Measurements from ENCODE around the gene CARMIL1. TPM values are rescaled to one million over a fixed set of nuclear protein-coding genes. Genes with fewer than 3 reads are reported as not detected.

Gene CARMIL1
- polyA plus RNA-seq, 2 donors: 6.9 to 9.5 TPM

- H3K36me3 ChIP-seq (ENCODE audit: control insufficient read depth in 2 of 2, insufficient read depth in 2 of 2, low read length in 1 of 2): no peaks in the 10 kb centered on the region
- H3K4me1 ChIP-seq (ENCODE audit: control insufficient read depth in 2 of 2, insufficient read depth in 2 of 2, low read length in 1 of 2): no peaks in the 10 kb centered on the region
- no peaks in the 10 kb centered on the region for H3K9me3 ChIP-seq (ENCODE audit: control insufficient read depth in 2 of 2, insufficient read depth in 1 of 2, low read depth in 1 of 2, low read length in 1 of 2)
- 91% methylated on average over 1 of the region's 1 CpG for WGBS, 2 donors
- no peak overlapping the region for H3K27ac ChIP-seq (ENCODE audit: low read depth in 2 of 2, low read length in 1 of 2)
- no peak overlapping the region for H3K4me3 ChIP-seq (ENCODE audit: low read depth in 1 of 2, low read length in 2 of 2)
- no peaks in the 10 kb centered on the region for H3K27me3 ChIP-seq (ENCODE audit: control insufficient read depth in 1 of 2, insufficient read depth in 2 of 2, low read length in 2 of 2)
Measured at GRCh38 chr6:25249133-25249532, 30.0 kb upstream of the CARMIL1 start.

GRCh38 chr6:25250878-25251277 lies 28.3 kb upstream of the CARMIL1 start:
- no peak overlapping the region for H3K4me3 ChIP-seq (ENCODE audit: low read depth in 1 of 2, low read length in 2 of 2)
- 41 to 60% methylated on average over 5 of the region's 5 CpGs for WGBS, 2 donors
- no peaks in the 10 kb centered on the region for H3K27me3 ChIP-seq (ENCODE audit: control insufficient read depth in 1 of 2, insufficient read depth in 2 of 2, low read length in 2 of 2)

GRCh38 chr6:25251426-25251825 lies 27.7 kb upstream of the CARMIL1 start:
- Histone ChIP-seq H3K36me3 (ENCODE audit: control insufficient read depth in 2 of 2, insufficient read depth in 2 of 2, low read length in 1 of 2) (no peaks in the 10 kb centered on the region), H3K9me3 (ENCODE audit: control insufficient read depth in 2 of 2, insufficient read depth in 1 of 2, low read depth in 1 of 2, low read length in 1 of 2) (no peaks in the 10 kb centered on the region), H3K4me1 (ENCODE audit: control insufficient read depth in 2 of 2, insufficient read depth in 2 of 2, low read length in 1 of 2) (no peaks in the 10 kb centered on the region), H3K4me3 (ENCODE audit: low read depth in 1 of 2, low read length in 2 of 2) (no peak overlapping the region), H3K27ac (ENCODE audit: low read depth in 2 of 2, low read length in 1 of 2) (no peak overlapping the region), H3K27me3 (ENCODE audit: control insufficient read depth in 1 of 2, insufficient read depth in 2 of 2, low read length in 2 of 2) (no peaks in the 10 kb centered on the region)
- WGBS, 2 donors: 57 to 62% methylated on average over 2 of the region's 2 CpGs

More at GRCh38 chr6:25250878-25251277, 28.3 kb upstream of the CARMIL1 start:
- Histone ChIP-seq H3K36me3 (ENCODE audit: control insufficient read depth in 2 of 2, insufficient read depth in 2 of 2, low read length in 1 of 2) (no peaks in the 10 kb centered on the region), H3K4me1 (ENCODE audit: control insufficient read depth in 2 of 2, insufficient read depth in 2 of 2, low read length in 1 of 2) (no peaks in the 10 kb centered on the region), H3K9me3 (ENCODE audit: control insufficient read depth in 2 of 2, insufficient read depth in 1 of 2, low read depth in 1 of 2, low read length in 1 of 2) (no peaks in the 10 kb centered on the region), H3K27ac (ENCODE audit: low read depth in 2 of 2, low read length in 1 of 2) (no peak overlapping the region)

GRCh38 chr6:25253351-25253750 lies 25.8 kb upstream of the CARMIL1 start:
- no peaks in the 10 kb centered on the region for H3K27me3 ChIP-seq (ENCODE audit: control insufficient read depth in 1 of 2, insufficient read depth in 2 of 2, low read length in 2 of 2)
- no peak overlapping the region for H3K27ac ChIP-seq (ENCODE audit: low read depth in 2 of 2, low read length in 1 of 2)
- H3K9me3 ChIP-seq (ENCODE audit: control insufficient read depth in 2 of 2, insufficient read depth in 1 of 2, low read depth in 1 of 2, low read length in 1 of 2): no peaks in the 10 kb centered on the region
- WGBS, 2 donors: 37 to 46% methylated on average over 4 of the region's 4 CpGs
- no peak overlapping the region for H3K4me3 ChIP-seq (ENCODE audit: low read depth in 1 of 2, low read length in 2 of 2)
- no peaks in the 10 kb centered on the region for H3K4me1 ChIP-seq (ENCODE audit: control insufficient read depth in 2 of 2, insufficient read depth in 2 of 2, low read length in 1 of 2)
- H3K36me3 ChIP-seq (ENCODE audit: control insufficient read depth in 2 of 2, insufficient read depth in 2 of 2, low read length in 1 of 2): no peaks in the 10 kb centered on the region

- H3K9me3 ChIP-seq (ENCODE audit: control insufficient read depth in 2 of 2, insufficient read depth in 1 of 2, low read depth in 1 of 2, low read length in 1 of 2): no peaks in the 10 kb centered on the region
- WGBS, 2 donors: 68 to 86% methylated on average over 7 of the region's 7 CpGs
- no peaks in the 10 kb centered on the region for H3K4me1 ChIP-seq (ENCODE audit: control insufficient read depth in 2 of 2, insufficient read depth in 2 of 2, low read length in 1 of 2)
- H3K27me3 ChIP-seq (ENCODE audit: control insufficient read depth in 1 of 2, insufficient read depth in 2 of 2, low read length in 2 of 2): no peaks in the 10 kb centered on the region
- no peaks in the 10 kb centered on the region for H3K36me3 ChIP-seq (ENCODE audit: control insufficient read depth in 2 of 2, insufficient read depth in 2 of 2, low read length in 1 of 2)
- H3K27ac ChIP-seq (ENCODE audit: low read depth in 2 of 2, low read length in 1 of 2): no peak overlapping the region
- no peak overlapping the region for H3K4me3 ChIP-seq (ENCODE audit: low read depth in 1 of 2, low read length in 2 of 2)
Measured at GRCh38 chr6:25254671-25255070, 24.5 kb upstream of the CARMIL1 start.

- WGBS, 2 donors: 55 to 71% methylated on average over 7 of the region's 7 CpGs
- Histone ChIP-seq H3K4me1 (ENCODE audit: control insufficient read depth in 2 of 2, insufficient read depth in 2 of 2, low read length in 1 of 2) (no peaks in the 10 kb centered on the region), H3K36me3 (ENCODE audit: control insufficient read depth in 2 of 2, insufficient read depth in 2 of 2, low read length in 1 of 2) (no peaks in the 10 kb centered on the region), H3K9me3 (ENCODE audit: control insufficient read depth in 2 of 2, insufficient read depth in 1 of 2, low read depth in 1 of 2, low read length in 1 of 2) (no peaks in the 10 kb centered on the region), H3K27me3 (ENCODE audit: control insufficient read depth in 1 of 2, insufficient read depth in 2 of 2, low read length in 2 of 2) (no peaks in the 10 kb centered on the region), H3K4me3 (ENCODE audit: low read depth in 1 of 2, low read length in 2 of 2) (no peak overlapping the region), H3K27ac (ENCODE audit: low read depth in 2 of 2, low read length in 1 of 2) (no peak overlapping the region)
Measured at GRCh38 chr6:25257686-25258348, 21.4 kb upstream of the CARMIL1 start.

GRCh38 chr6:25259756-25260155 lies 19.4 kb upstream of the CARMIL1 start:
- H3K27me3 ChIP-seq (ENCODE audit: control insufficient read depth in 1 of 2, insufficient read depth in 2 of 2, low read length in 2 of 2): no peaks in the 10 kb centered on the region
- H3K4me3 ChIP-seq (ENCODE audit: low read depth in 1 of 2, low read length in 2 of 2): no peak overlapping the region
- H3K36me3 ChIP-seq (ENCODE audit: control insufficient read depth in 2 of 2, insufficient read depth in 2 of 2, low read length in 1 of 2): no peaks in the 10 kb centered on the region
- no peak overlapping the region for H3K27ac ChIP-seq (ENCODE audit: low read depth in 2 of 2, low read length in 1 of 2)
- H3K4me1 ChIP-seq (ENCODE audit: control insufficient read depth in 2 of 2, insufficient read depth in 2 of 2, low read length in 1 of 2): no peaks in the 10 kb centered on the region
- WGBS, 2 donors: 90 to 94% methylated on average over 4 of the region's 4 CpGs
- no peaks in the 10 kb centered on the region for H3K9me3 ChIP-seq (ENCODE audit: control insufficient read depth in 2 of 2, insufficient read depth in 1 of 2, low read depth in 1 of 2, low read length in 1 of 2)

GRCh38 chr6:25263657-25264056 lies 15.5 kb upstream of the CARMIL1 start:
- no peak overlapping the region for H3K27ac ChIP-seq (ENCODE audit: low read depth in 2 of 2, low read length in 1 of 2)
- H3K36me3 ChIP-seq (ENCODE audit: control insufficient read depth in 2 of 2, insufficient read depth in 2 of 2, low read length in 1 of 2): no peaks in the 10 kb centered on the region
- 55 to 58% methylated on average over 2 of the region's 2 CpGs for WGBS, 2 donors
- no peaks in the 10 kb centered on the region for H3K9me3 ChIP-seq (ENCODE audit: control insufficient read depth in 2 of 2, insufficient read depth in 1 of 2, low read depth in 1 of 2, low read length in 1 of 2)
- H3K27me3 ChIP-seq (ENCODE audit: control insufficient read depth in 1 of 2, insufficient read depth in 2 of 2, low read length in 2 of 2): no peaks in the 10 kb centered on the region
- no peaks in the 10 kb centered on the region for H3K4me1 ChIP-seq (ENCODE audit: control insufficient read depth in 2 of 2, insufficient read depth in 2 of 2, low read length in 1 of 2)
- no peak overlapping the region for H3K4me3 ChIP-seq (ENCODE audit: low read depth in 1 of 2, low read length in 2 of 2)

- Histone ChIP-seq H3K4me3 (ENCODE audit: low read depth in 1 of 2, low read length in 2 of 2) (no peak overlapping the region), H3K4me1 (ENCODE audit: control insufficient read depth in 2 of 2, insufficient read depth in 2 of 2, low read length in 1 of 2) (no peaks in the 10 kb centered on the region), H3K9me3 (ENCODE audit: control insufficient read depth in 2 of 2, insufficient read depth in 1 of 2, low read depth in 1 of 2, low read length in 1 of 2) (no peaks in the 10 kb centered on the region), H3K27ac (ENCODE audit: low read depth in 2 of 2, low read length in 1 of 2) (no peak overlapping the region), H3K27me3 (ENCODE audit: control insufficient read depth in 1 of 2, insufficient read depth in 2 of 2, low read length in 2 of 2) (peaks cover 0 to 3% of the 10 kb centered on the region in 2 donors), H3K36me3 (ENCODE audit: control insufficient read depth in 2 of 2, insufficient read depth in 2 of 2, low read length in 1 of 2) (no peaks in the 10 kb centered on the region)
- WGBS, 2 donors: 59 to 60% methylated on average over 5 of the region's 5 CpGs
Measured at GRCh38 chr6:25266456-25267100, 12.6 kb upstream of the CARMIL1 start.

GRCh38 chr6:25267662-25268061 lies 11.5 kb upstream of the CARMIL1 start:
- no peak overlapping the region for H3K27ac ChIP-seq (ENCODE audit: low read depth in 2 of 2, low read length in 1 of 2)
- no peaks in the 10 kb centered on the region for H3K9me3 ChIP-seq (ENCODE audit: control insufficient read depth in 2 of 2, insufficient read depth in 1 of 2, low read depth in 1 of 2, low read length in 1 of 2)
- WGBS, 2 donors: 78 to 80% methylated on average over 3 of the region's 3 CpGs

More at GRCh38 chr6:25267662-25268061, 11.5 kb upstream of the CARMIL1 start:
- H3K4me1 ChIP-seq (ENCODE audit: control insufficient read depth in 2 of 2, insufficient read depth in 2 of 2, low read length in 1 of 2): no peaks in the 10 kb centered on the region
- no peak overlapping the region for H3K4me3 ChIP-seq (ENCODE audit: low read depth in 1 of 2, low read length in 2 of 2)
- no peaks in the 10 kb centered on the region for H3K36me3 ChIP-seq (ENCODE audit: control insufficient read depth in 2 of 2, insufficient read depth in 2 of 2, low read length in 1 of 2)
- peaks cover 0 to 3% of the 10 kb centered on the region in 2 donors for H3K27me3 ChIP-seq (ENCODE audit: control insufficient read depth in 1 of 2, insufficient read depth in 2 of 2, low read length in 2 of 2)

Measured in esophagus (tissue), 2 donors.